HCT116 (cell line): ENCODE results near the gene SESN3. TPM values are rescaled to one million over a fixed set of nuclear protein-coding genes. Genes with fewer than 3 reads are reported as not detected.

Experiments used
- ATAC-seq: fragments of 200-7000 bp; cut with Tn5 transposase; 2 replicates; pipeline ENCODE4 v1.9.1; 2020; ENCODE audit warnings: mild to moderate bottlenecking, moderate library complexity
- BruUV-seq: library from RNA; stranded (reverse); fragments of 400-500 nt; replicated peaks from 2 replicates; lab custom pipeline; 2021; lab: Mats Ljungman, UMichigan
- CTCF ChIA-PET: fragments of 300-600 bp; sonication (Branson Sonifier 250); formaldehyde crosslinking; loops from one replicate; lab custom pipeline; 2021; ENCODE audit warnings: antibody characterized with exemption; lab: Charles Lee
- POLR2A ChIA-PET: fragments of 300-600, 350-600 bp; sonication (Branson Sonifier 250); formaldehyde crosslinking; loops from one replicate; lab custom pipeline; 2021; ENCODE audit warnings: antibody characterized with exemption; lab: Charles Lee
- RAD21 ChIA-PET, 2 experiments: fragments of 300-600 bp; sonication (Branson Sonifier 250); formaldehyde crosslinking; loops; one replicate each; lab custom pipeline; 2023; ENCODE audit warnings: low total read pairs in 2 of 2; ENCODE audit not compliant: uncharacterized antibody in 2 of 2, unreplicated experiment in 2 of 2, low non-redundant PET in 1 of 2; lab: Charles Lee
- DNase-seq: peaks from one replicate; pipeline ENCODE4 v3.0.0-alpha.2; 2010; ENCODE audit warnings: low read depth, low spot score
- H2AFZ ChIP-seq: fragments of 200-600 bp; shearing (Covaris generic), sonication (generic); 2 replicates; pipeline ENCODE4 v1.6.1; 2017; ENCODE audit warnings: low read depth, mixed run types, mixed read lengths, antibody characterized with exemption, low read length; ENCODE audit not compliant: poor library complexity, severe bottlenecking
- H3K27ac ChIP-seq: 2 replicates; pipeline ENCODE4 v1.5.1; 2012; ENCODE audit warnings: low read depth, low read length
- H3K27me3 ChIP-seq: fragments of 200-600 bp; sonication (generic); 2 replicates; pipeline ENCODE4 v1.6.1; 2016; ENCODE audit warnings: mixed run types, low read length, mixed read lengths; ENCODE audit not compliant: insufficient read depth
- H3K36me3 ChIP-seq, 2 experiments: fragments of 200-500 bp in 1 of 2; fragments of 200-600 bp in 1 of 2; sonication (Bioruptor generic) in 1 of 2; sonication (generic) in 1 of 2; 2 replicates each; pipeline versions ENCODE4 v1.5.1 to v1.6.1; 2014 to 2016; ENCODE audit warnings: low read length in 2 of 2, inconsistent platforms in 1 of 2, mixed read lengths in 1 of 2, mixed run types in 1 of 2; ENCODE audit not compliant: insufficient read depth in 2 of 2, control insufficient read depth in 1 of 2
- H3K4me1 ChIP-seq, 2 experiments: fragments of 200-600 bp in 1 of 2; sonication (generic) in 1 of 2; 2 replicates each; pipeline versions ENCODE4 v1.5.1 to v1.6.1; 2012 to 2017; ENCODE audit warnings: low read length in 2 of 2, inconsistent platforms in 1 of 2, mild to moderate bottlenecking in 1 of 2, mixed read lengths in 1 of 2, mixed run types in 1 of 2, moderate library complexity in 1 of 2; ENCODE audit not compliant: insufficient read depth in 2 of 2, control insufficient read depth in 1 of 2
- H3K4me2 ChIP-seq: fragments of 200-600 bp; sonication (generic); 2 replicates; pipeline ENCODE4 v1.6.1; 2017; ENCODE audit warnings: mixed run types, low read length, mixed read lengths
- H3K4me3 ChIP-seq, 2 experiments: fragments of 200-600 bp in 1 of 2; sonication (generic) in 1 of 2; replicated peaks in 1 of 2; 2 replicates each; pipeline ENCODE4 v1.5.1; 2011 to 2016; ENCODE audit warnings: low read length in 2 of 2, control low read depth in 1 of 2, low read depth in 1 of 2, mild to moderate bottlenecking in 1 of 2, mixed read lengths in 1 of 2, mixed run types in 1 of 2
- H3K79me2 ChIP-seq: fragments of 200-600 bp; sonication (generic); 2 replicates; pipeline ENCODE4 v1.6.1; 2017; ENCODE audit warnings: mild to moderate bottlenecking, mixed run types, low read length, moderate library complexity, mixed read lengths; ENCODE audit not compliant: insufficient read depth
- H3K9ac ChIP-seq: fragments of 200-600 bp; sonication (generic); 2 replicates; pipeline ENCODE4 v1.6.1; 2016; ENCODE audit warnings: low read length, mixed read lengths
- H3K9me2 ChIP-seq: fragments of 200-600 bp; sonication (generic), shearing (Covaris generic); 2 replicates; pipeline ENCODE4 v1.6.1; 2017; ENCODE audit warnings: mixed run types, mild to moderate bottlenecking, moderate library complexity; ENCODE audit not compliant: insufficient read depth
- H3K9me3 ChIP-seq, 2 experiments: fragments of 200-500 bp in 1 of 2; fragments of 200-600 bp in 1 of 2; sonication (Bioruptor generic) in 1 of 2; sonication (generic) in 1 of 2; 2 replicates each; pipeline ENCODE4 v1.6.1; 2014 to 2017; ENCODE audit warnings: low read length in 2 of 2, mixed read lengths in 2 of 2, inconsistent platforms in 1 of 2, low read depth in 1 of 2, mild to moderate bottlenecking in 1 of 2, mixed run types in 1 of 2, moderate library complexity in 1 of 2; ENCODE audit not compliant: control insufficient read depth in 1 of 2, insufficient read depth in 1 of 2
- H4K20me1 ChIP-seq: fragments of 200-600 bp; sonication (generic), shearing (Covaris generic); 2 replicates; pipeline ENCODE4 v1.6.1; 2017; ENCODE audit warnings: mixed run types, mild to moderate bottlenecking, moderate library complexity; ENCODE audit not compliant: insufficient read depth
- POLR2A ChIP-seq: IDR thresholded peaks from 2 replicates; pipeline ENCODE4 v1.7.0; 2011; ENCODE audit warnings: borderline replicate concordance; ENCODE audit not compliant: insufficient read depth, insufficient read length; ENCODE audit errors: extremely low read depth
- SRF ChIP-seq: IDR thresholded peaks from 2 replicates; pipeline ENCODE4 v1.6.1; 2012; ENCODE audit warnings: low read depth
- ZFX ChIP-seq: fragments of 450-650 bp; IDR thresholded peaks from 2 replicates; pipeline ENCODE4 v1.6.1; 2017
- ZNF274 ChIP-seq: fragments of 200-500 bp; sonication (Bioruptor generic); IDR thresholded peaks from 2 replicates; pipeline ENCODE4 v1.6.1; 2014; ENCODE audit warnings: mild to moderate bottlenecking, low read depth, low read length, inconsistent platforms
- intact Hi-C: fragments of 100-400 bp; cut with micrococcal nuclease; formaldehyde crosslinking; loops from 2 replicates; pipeline ENCODE4 v1.10.0; 2022
- total RNA-seq: library from RNA; stranded (reverse); gene quantifications from one replicate; pipeline ENCODE4 v1.2.1, GENCODE V29; 2021; ENCODE audit not compliant: unreplicated experiment
- TF ChIP-seq, protein P1 (sequence below): IDR thresholded peaks from 2 replicates; pipeline ENCODE4 v1.6.1; 2011; ENCODE audit warnings: mild to moderate bottlenecking, low read length, moderate library complexity; ENCODE audit not compliant: insufficient replicate concordance; ENCODE audit errors: extremely low read depth

SESN3 gene
- total RNA-seq, 1 experiment from 2014 or later, result 4.2 TPM

DNA sequence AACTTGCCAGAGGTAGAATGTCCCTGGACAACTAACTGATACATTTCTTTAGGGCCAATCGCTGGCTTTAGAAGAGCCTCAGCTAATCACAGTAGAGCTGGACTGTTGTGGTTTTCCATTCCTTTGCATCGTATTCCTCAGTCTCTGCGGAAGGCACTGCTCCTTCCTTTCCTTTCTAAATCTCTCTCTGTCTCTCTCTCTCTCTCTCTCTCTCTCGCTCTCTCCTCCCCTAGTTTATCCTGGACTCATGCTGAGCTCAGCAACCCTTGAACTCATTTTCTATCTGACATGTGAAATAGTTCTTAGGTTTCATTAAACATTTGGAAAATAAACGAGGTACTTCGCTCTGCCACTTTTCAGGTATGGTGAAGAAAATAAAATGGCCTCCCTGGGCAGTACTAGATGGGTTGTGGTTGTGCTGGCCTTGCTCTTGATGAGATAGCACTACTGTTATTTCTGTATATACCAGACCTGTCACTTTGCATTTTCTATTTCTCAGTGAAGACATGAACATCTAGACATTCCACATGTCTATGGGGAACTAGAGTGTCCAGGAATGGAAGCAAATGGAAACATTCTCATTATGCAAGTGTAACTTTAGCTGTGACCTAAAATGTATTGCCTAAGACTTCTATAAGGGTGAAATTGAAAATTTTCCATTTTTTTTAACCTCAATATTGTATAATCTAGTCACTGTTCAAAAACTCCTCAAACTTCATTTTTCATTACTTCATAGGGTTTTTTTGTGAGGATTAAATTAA, 12.0 kb upstream of the SESN3 start:
- ChIA-PET RAD21 (no interaction called here), CTCF (no interaction called here)
- intact Hi-C loops, result no loop called here

More for the DNA sequence above, 12.0 kb upstream of the SESN3 start:
- Histone ChIP-seq H3K9me2 (no peaks in the 10 kb centered on the region), H3K27ac (no peak overlapping the region), H3K27me3 (no peaks in the 10 kb centered on the region), H2AFZ (no peak overlapping the region), H3K9ac (no peak overlapping the region), H4K20me1 (no peaks in the 10 kb centered on the region), H3K4me2 (no peak overlapping the region), H3K4me1 (no peaks in the 10 kb centered on the region), H3K36me3 (no peaks in the 10 kb centered on the region), H3K4me3 (no peak overlapping the region), H3K9me3 (no peaks in the 10 kb centered on the region)
- ATAC-seq (no peak), DNase-seq (no peak)
- POLR2A ChIA-PET, result interaction anchor here (1.4 kb wide), 1 partner anchor 12 kb away, joined by 3 read pairs; the partner anchor contains the start of gene SESN3
- BruUV-seq, result no TSS peak
- TF ChIP-seq ZFX (no peak), POLR2A (no peak), ZNF274 (no peak), SRF (no peak)
- TF ChIP-seq, protein P1, sequence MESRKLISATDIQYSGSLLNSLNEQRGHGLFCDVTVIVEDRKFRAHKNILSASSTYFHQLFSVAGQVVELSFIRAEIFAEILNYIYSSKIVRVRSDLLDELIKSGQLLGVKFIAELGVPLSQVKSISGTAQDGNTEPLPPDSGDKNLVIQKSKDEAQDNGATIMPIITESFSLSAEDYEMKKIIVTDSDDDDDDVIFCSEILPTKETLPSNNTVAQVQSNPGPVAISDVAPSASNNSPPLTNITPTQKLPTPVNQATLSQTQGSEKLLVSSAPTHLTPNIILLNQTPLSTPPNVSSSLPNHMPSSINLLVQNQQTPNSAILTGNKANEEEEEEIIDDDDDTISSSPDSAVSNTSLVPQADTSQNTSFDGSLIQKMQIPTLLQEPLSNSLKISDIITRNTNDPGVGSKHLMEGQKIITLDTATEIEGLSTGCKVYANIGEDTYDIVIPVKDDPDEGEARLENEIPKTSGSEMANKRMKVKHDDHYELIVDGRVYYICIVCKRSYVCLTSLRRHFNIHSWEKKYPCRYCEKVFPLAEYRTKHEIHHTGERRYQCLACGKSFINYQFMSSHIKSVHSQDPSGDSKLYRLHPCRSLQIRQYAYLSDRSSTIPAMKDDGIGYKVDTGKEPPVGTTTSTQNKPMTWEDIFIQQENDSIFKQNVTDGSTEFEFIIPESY, result no peak
- TF ChIP-seq, all 23 proteins: peak for 0
- H3K79me2 ChIP-seq, result no peaks in the 10 kb centered on the region
